DMS79 treated with DMSO at 0.1 percent for 48 hours (cell line): Measurements from ENCODE around the gene APOBEC3F.

ENCODE experiments used
- DNase-seq: peaks from one replicate; lab custom pipeline; 2025; lab: John Stamatoyannopoulos, UW

Gene APOBEC3F

GRCh38 chr22:39094717-39095389 lies 54.2 kb downstream of the APOBEC3F start:
- DNase-seq = no peak

DNA sequence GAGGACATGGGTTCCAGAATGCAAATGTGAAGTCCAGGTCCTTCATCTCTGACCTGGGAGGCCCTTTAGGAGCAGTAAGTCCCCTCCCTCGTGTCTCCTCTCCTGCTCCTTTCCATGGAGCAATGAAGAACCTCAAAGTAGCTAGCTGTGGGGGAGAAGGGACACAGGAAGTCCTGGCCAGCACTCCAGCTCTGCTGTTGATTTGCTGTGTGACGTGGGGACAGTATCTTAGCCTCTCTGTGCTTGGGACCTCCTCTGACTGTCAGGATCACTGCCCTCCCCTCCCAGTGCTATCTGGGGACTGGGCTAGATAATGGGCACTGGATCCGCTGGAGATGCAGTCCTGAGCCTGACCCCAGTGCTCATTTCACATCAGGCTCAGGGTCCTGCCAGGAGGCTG lies 55.3 kb downstream of the APOBEC3F start:
- no peak for DNase-seq

GRCh38 chr22:39097098-39098020 lies 56.7 kb downstream of the APOBEC3F start, which contains the start of gene APOBEC3H:
Gene APOBEC3H, plus strand, starts transcription at chr22:39097244. Its CDS starts 3,035 bp downstream, at chr22:39100279.
- peak; percentile 47 for DNase-seq

- DNase-seq = peak; percentile 9
Observed at GRCh38 chr22:39098026-39098425, 57.4 kb downstream of the APOBEC3F start.

GRCh38 chr22:39098576-39098975 lies 57.9 kb downstream of the APOBEC3F start:
- DNase-seq = no peak

DNA sequence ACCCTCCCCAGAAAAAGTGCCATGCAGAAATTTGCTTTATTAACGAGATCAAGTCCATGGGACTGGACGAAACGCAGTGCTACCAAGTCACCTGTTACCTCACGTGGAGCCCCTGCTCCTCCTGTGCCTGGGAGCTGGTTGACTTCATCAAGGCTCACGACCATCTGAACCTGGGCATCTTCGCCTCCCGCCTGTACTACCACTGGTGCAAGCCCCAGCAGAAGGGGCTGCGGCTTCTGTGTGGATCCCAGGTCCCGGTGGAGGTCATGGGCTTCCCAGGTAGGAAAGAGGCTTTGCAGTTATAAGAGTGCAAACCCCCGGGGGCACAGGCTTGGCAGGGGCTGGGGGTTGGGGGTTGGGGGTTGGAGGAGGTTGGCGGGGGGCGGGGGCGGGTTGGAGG lies 60.6 kb downstream of the APOBEC3F start:
- DNase-seq = no peak

- no peak for DNase-seq
Observed at GRCh38 chr22:39103431-39103830, 62.8 kb downstream of the APOBEC3F start.
